Kasumi-1 (cell line): ENCODE measurements around the gene MTA1.

Source experiments
- DNase-seq, 2 experiments: peaks; one replicate each; lab custom pipeline; 2025; lab: John Stamatoyannopoulos, UW

Gene MTA1

DNA sequence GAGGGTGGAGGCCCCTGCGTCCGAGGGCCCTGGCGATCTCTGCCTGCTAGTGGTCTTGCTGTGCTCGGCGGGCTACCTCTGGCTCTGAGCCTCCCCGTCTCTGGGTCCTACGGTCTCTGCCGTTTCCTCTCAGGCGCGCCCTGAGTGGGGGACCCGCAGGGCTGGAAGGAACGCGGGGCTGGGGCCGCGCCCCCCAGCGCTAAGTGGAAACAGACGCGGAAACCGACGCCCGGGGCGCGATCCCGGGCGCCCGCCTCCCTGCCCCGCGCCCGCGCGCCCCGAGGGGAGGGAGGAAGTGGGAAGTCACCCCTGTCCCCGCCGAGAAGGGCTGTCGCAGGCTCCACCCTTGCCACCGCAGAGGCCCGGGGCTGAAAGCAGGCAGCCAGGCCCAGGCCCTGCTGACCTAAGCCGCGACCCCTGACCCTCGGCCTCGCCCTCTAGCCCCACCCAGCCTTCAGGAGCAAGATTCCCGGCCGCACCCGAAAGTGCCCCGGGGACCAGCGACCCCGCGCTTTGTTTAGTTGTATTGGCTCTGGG is 67.9 kb downstream of the MTA1 start:
- peak in 1 of 2 experiments; percentile 6 for DNase-seq

DNA sequence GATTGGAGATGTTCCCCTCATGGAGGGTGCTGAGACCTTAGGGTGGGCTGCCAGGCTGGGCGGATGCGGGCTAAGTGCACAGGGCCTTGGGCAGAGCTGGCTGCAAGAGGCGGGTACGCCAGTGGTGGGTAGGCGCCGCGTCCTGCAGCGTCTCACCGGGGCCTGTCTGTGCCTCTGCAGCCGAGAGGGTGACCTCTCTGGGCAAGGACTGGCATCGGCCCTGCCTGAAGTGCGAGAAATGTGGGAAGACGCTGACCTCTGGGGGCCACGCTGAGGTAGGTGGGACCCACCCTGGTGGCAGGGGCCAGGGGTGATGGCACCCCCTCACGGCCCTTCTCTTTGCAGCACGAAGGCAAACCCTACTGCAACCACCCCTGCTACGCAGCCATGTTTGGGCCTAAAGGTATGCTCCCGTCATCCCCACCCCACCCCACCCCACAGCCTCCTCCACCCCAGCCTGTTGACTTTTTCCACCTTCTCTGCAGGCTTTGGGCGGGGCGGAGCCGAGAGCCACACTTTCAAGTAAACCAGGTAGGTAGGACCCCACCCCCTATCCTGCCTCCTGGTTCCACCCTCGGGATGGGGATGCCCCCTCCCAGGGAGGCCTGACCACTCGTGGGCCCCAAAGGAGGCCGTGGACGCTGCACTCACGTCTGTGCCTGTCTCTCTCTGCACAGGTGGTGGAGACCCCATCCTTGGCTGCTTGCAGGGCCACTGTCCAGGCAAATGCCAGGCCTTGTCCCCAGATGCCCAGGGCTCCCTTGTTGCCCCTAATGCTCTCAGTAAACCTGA is 68.6 kb downstream of the MTA1 start:
- DNase-seq: no peak

- no peak for DNase-seq
These were observed 69.3 kb downstream of the MTA1 start for GRCh38 chr14:105488781-105489541.

- peak; percentile 74 for DNase-seq
These were observed 70.1 kb downstream of the MTA1 start for GRCh38 chr14:105489542-105490266.

GRCh38 chr14:105490267-105490571 is 70.6 kb downstream of the MTA1 start:
- DNase-seq: no peak

DNA sequence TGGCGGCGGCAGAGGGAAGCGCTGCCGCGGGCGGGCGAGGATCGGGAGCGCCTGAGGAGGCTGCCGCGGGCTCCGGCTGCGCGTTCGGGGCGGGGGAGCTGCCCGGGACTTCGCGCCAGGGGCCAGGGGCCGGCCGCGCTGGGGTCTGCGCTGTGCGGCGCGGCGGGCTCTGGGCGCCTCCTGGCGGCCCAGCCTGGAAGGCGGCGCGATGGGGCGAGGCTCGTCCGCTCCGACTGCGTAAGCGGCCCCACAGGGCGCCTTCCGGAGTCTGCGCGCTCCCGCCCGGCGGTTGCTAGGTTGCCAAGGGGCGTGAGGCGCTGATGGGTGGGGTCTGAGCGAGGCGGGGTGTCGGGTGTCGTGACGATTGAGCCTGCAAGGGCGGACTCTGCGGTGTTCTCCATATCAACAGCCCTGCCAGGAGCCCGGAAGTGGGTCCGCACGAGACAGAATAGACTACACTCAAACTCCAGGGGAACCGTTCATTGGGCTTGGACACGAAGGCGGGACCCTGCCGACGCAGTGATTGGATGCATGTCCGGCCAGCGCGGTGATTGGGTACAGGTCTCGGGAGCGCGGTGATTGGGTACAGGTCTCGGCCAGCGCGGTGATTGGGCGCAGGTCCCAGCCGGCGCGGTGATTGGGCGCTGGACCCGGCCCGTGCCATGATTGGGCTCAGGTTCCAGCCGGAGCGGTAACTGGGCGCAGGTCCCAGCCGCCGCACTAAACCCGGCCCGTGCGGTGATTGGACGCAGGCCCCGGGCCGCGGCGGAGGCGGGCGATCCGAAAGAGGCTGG is 71.1 kb downstream of the MTA1 start, which contains the start of gene TEDC1:
TSS of gene TEDC1 (plus strand) at position 675 of the 794 bp plus-strand sequence. CDS start 130 bp downstream, outside the sequence.
- peak; percentile 100 for DNase-seq

DNA sequence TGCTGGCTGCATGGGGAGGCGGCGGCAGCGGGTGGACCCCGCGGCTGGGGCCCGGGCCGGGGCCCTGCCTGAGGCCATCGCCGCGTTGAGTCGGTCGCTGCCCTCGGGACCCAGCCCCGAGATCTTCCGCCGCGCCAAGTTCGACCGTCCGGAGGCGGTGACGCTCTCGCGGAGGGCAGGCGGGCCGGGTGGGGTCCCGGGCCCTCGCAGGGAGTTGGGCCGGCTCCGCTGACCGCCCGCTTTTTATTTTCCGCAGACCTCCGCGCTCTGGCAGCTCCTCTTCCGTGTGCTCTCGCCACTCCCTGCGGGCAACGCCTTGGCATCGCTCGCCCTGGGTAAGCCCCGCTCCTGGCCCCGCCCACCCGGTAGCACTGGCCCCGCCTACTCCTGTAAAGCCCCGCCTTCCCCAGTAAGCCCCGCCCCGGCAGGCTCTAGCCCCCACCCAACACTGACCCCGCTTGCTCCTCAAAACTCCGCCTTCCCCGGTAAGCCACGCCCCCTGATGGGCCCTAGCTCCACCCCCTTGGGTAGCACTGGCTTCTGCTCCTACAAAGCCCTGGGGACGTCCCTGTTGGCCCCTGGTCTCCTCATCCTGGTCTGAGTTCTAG is 71.8 kb downstream of the MTA1 start:
- DNase-seq: peak; percentile 44 to 68

- no peak for DNase-seq
These were observed 72.7 kb downstream of the MTA1 start for GRCh38 chr14:105492031-105492970.

DNA sequence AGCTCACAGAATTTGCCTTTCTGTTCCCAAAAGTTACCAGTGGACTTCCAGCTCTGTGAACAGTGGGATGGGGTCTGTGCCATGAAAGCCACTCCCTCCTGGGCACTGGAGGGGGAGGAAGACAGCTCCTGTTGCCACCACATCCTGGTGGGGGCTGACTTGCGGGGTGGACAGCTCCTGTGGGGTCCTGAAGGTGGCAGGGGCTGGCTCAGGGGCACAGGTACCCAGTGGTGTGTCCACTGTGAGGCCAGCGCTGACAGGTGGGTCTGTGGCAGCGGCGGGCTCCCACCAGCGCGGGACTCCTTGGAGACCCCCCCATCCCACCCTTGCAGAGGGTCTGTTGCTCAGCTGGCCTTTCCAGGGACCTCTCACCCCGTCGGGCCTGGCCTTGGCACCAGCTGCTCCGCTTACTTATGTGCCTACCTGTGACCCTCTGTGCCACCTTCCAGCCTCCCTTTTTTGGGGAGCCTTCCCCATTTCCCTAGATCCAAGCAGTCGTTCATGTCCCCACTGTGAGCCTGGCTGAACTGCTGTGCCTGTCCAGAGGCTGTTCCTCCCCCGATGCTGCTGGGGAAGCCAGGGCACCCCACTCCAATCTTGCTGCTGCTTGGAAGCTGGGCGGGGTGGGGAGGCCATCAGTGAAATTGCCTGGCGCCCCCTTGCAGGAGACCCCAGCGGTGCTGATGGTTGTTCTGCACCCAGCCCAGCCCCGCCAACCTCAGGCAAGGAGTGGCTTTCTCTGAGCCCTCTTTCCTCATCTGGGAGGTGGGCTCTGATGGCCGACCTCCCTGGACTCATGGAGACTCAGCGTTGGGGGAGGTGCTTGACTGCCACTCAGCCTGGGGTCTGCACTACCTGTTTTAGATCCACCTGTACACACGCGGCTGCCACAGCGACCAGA is 73.6 kb downstream of the MTA1 start:
- no peak for DNase-seq

GRCh38 chr14:105493921-105494605 is 74.4 kb downstream of the MTA1 start:
- DNase-seq: no peak

GRCh38 chr14:105494606-105494929 is 74.9 kb downstream of the MTA1 start:
- DNase-seq: no peak

DNA sequence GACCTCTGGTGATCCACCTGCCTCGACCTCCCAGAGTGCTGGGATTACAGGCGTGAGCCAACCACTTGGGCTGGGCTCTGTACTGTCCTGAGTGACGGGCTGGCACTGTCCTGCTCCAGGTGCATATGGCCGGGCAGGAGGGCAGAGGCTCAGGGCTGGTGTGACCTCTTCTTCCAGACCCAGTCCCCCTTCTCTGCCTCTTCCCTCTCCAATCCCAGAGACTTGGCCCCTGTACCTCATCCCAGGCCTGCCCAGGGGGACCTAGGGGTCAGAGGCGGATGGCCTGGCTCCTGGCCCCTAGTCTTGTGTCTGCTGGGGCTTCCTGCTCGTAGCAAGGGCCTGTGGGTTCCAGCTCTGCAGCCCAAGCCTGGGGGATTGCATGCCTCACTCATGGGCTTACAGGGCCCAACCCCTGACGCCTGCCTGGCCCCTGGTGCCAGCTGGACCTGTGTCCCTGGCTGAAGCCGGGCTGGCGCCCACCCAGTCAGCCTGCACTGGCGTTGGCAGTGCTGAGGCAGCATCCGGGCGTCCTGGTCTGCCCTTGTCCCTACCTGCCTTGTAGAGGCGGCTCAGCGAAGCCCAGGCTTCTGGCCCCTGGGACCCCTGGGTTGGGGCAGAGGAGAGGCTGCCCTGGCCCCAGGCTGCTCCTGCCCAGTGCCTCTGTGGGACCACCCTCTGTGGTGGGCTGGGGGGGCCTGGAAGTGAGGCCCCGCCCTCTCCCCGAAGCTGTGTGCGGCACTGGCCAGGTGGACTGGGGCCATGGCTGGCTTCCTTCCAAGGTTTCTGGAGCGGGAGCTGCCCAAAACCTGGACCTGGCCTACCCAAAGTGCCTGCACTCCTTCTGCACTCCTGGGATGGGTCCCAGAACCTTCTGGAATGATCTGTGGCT is 75.7 kb downstream of the MTA1 start:
- DNase-seq: no peak

DNA sequence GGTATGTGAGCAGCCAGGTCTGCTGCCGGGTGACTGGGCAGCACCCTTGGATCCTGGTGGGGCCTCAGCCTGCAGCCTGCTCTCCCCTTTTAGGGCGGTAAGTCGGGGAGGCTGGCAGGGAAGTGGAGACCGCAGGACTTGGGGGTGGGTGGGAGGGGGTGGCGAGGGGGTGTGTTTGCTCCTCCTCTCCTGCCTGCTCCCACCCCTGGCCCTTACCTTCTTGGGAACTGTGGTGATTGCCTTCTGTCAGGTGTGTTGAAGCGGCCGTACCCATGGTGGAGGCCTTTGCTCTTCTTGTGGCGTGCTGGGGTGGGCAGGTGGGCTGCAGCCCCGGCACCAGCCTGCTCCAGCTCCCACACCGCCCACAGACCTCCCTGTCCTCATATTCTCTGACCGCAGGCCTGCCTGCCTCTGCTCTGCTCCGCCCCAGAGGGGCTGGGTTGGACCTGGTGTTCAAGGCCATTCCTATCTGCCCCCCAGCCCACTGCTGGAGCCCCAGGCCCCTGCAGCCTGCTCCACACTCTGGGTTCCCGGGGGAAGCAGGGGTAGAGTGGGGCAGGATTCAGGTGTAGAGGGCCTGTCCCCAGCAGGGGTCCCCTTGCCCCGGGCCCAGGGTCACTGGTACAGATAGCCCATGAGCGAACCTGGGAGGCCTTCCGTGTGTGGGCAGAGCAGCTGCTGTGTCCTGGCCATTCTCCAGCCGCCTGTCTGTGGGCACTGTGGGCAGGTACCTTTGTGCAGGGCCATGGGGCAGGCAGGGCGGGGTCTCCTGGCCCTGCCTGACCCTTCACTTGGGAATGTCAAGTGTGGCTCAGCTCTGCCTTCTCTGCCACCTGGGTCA is 76.6 kb downstream of the MTA1 start:
- DNase-seq: no peak

- DNase-seq: no peak
These were observed 77.4 kb downstream of the MTA1 start for GRCh38 chr14:105496831-105497591.

- no peak for DNase-seq
These were observed 78.2 kb downstream of the MTA1 start for GRCh38 chr14:105497671-105498429.
